SK-N-MC (cell line): ENCODE measurements around the gene GNG12.

ENCODE experiments used
- EZH2 ChIP-seq: fragments of 200-600 bp; sonication (generic); IDR thresholded peaks from one replicate; pipeline ENCODE4 v1.6.1; 2017; ENCODE audit warnings: antibody characterized with exemption
- FOXP2 ChIP-seq: optimal IDR thresholded peaks from 2 replicates; pipeline ENCODE3; 2011; ENCODE audit warnings: mild to moderate bottlenecking, moderate library complexity; ENCODE audit not compliant: insufficient read depth; ENCODE audit errors: extremely low read length, control extremely low read depth
- POLR2AphosphoS5 ChIP-seq: IDR thresholded peaks from 2 replicates; pipeline ENCODE4 v1.6.1; 2012; ENCODE audit warnings: mild to moderate bottlenecking, low read depth, low read length, borderline replicate concordance

DNA sequence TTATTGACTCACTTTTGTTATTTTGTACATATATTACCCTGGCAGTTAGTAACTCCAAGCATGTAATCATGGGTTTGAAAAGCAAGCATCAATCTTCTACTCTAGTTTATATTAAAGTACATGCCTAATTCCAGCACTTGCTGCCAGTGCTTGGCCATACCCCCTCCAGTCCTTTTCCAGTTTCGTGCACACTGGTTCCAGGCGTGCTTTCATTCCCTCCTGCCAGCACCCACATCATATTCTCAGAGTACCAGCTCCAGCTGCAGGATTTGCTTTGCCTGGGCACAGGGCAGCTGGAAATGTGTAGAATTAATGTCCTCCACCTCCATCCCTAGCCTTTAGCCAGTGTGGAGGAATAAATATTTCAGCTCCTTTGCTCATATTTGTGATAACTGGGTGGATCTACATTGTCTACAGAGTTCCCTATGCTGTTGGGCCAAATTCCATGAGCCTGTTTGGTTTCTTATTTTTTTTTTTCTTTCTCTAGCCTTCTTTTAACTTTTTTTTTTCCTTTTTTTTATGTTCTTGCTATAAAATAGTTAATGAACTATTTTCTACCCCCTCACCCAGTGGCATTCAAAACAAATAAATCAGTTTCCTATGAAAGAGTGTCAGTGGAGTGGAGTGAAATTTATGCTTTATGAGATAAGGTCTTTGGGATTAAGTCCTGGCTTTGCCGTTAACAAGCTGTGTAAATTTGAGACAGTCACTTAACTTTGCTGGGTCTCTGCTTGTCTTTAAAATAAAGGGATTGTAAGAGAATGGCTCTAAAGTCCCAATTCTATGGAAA lies 2.6 kb upstream of the GNG12 start:
- TF ChIP-seq EZH2 (no peak), POLR2AphosphoS5 (no peak), FOXP2 (no peak)
